Suprapubic skin (tissue), 3 donors: Measurements from ENCODE around the gene SH3GL2.
"Not testable (repeated sequence)": the region's sequence is repeated elsewhere in the genome, so short reads cannot be mapped to it uniquely, and the experiment has no call there.

Experiments used
- CTCF ChIP-seq, 2 donors: fragments of 200-600 bp in 1 of 2; fragments of 450-650 bp in 1 of 2; sonication (generic) in 1 of 2; IDR thresholded peaks; one replicate each; pipeline ENCODE4 v1.5.1; 2016 to 2019; ENCODE audit warnings: antibody characterized with exemption in 2 of 2, mild to moderate bottlenecking in 1 of 2, moderate library complexity in 1 of 2
- POLR2A ChIP-seq, 2 donors: fragments of 450-650 bp; IDR thresholded peaks; one replicate each; pipeline ENCODE4 v1.6.1; 2017; ENCODE audit warnings: antibody characterized with exemption in 2 of 2, mild to moderate bottlenecking in 2 of 2, moderate library complexity in 2 of 2

GRCh38 chr9:17765131-17765530 is 186.3 kb downstream of the SH3GL2 start:
- TF ChIP-seq CTCF, POLR2A (IDR thresholded peaks at IDR 0.05): not testable (repeated sequence)
